ENCODE measurements around the gene ASAP2.

ASAP2 gene

DNA sequence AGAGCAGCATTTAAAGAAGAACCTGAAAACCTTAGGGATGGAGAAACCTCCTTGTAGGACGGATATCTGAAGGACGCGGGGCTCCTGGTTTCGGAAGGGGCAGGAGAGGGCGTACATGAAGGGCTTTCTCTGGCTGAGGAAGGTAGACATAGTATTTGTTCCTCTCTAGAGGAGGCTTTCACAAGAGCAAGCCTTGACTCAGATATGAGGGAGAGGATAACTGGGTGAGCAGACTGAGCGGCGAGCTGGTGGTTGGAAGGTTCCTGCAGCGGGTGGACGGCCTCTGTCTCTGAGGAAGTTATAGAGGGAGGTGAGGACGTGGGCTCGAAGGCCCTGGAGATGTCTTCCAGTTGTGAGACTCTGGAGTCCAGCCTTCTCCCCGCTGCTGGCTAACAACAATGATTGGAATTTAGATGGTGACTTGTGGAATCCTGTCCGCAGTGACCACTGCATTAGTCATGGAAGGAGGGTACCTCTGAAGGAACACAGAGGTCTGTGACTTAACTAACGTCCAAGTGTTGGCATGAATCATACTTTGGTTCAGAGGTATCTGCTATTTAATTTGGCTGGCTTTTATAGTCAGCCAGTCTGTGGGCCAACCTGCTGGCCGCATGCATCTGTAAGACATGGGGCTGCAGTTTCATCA lies 80.9 kb downstream of the ASAP2 start:
- Histone ChIP-seq H3K4me2 (no peak overlapping the region), H3K79me2 (ENCODE audit: insufficient read depth, low read depth) (no peaks in the 10 kb centered on the region), H3K27ac (no peak overlapping the region), H4K20me1 (ENCODE audit: insufficient read depth) (no peaks in the 10 kb centered on the region), H3K4me1 (ENCODE audit: low read depth, poor library complexity, severe bottlenecking) (no peaks in the 10 kb centered on the region), H2AFZ (ENCODE audit: low read depth) (no peak overlapping the region), H3K4me3 (IDR thresholded peaks at IDR 0.05; ENCODE audit: insufficient read depth, low read depth, low read length) (no peak overlapping the region), H3K9ac (no peak overlapping the region), H3K27me3 (ENCODE audit: insufficient read depth, low read depth) (no peaks in the 10 kb centered on the region), H3K36me3 (ENCODE audit: insufficient read depth) (no peaks in the 10 kb centered on the region)
- TF ChIP-seq, protein P1, sequence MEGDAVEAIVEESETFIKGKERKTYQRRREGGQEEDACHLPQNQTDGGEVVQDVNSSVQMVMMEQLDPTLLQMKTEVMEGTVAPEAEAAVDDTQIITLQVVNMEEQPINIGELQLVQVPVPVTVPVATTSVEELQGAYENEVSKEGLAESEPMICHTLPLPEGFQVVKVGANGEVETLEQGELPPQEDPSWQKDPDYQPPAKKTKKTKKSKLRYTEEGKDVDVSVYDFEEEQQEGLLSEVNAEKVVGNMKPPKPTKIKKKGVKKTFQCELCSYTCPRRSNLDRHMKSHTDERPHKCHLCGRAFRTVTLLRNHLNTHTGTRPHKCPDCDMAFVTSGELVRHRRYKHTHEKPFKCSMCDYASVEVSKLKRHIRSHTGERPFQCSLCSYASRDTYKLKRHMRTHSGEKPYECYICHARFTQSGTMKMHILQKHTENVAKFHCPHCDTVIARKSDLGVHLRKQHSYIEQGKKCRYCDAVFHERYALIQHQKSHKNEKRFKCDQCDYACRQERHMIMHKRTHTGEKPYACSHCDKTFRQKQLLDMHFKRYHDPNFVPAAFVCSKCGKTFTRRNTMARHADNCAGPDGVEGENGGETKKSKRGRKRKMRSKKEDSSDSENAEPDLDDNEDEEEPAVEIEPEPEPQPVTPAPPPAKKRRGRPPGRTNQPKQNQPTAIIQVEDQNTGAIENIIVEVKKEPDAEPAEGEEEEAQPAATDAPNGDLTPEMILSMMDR (conservative IDR thresholded peaks at IDR 0.05; ENCODE audit: low read depth, low read length), result no peak

DNA sequence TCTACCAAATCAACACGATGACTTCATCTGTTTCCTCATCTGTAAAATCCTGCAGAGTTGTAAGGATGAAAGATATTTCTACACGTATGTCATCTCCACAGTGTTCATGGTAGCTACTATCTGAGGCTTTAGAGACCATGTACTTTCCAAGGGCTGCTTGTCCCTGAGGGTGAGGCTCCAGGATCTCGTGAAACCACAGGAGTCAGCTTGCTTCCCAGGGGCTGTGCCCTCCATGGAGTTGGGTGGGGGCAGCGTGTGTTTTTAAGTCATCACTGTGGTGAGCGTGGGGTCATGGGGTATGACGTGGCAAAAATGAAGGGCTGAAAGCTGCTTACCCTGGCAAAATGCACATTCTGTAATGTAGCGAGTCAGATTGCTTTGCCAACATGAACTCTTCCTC lies 81.6 kb downstream of the ASAP2 start:
- no peak overlapping the region for H3K4me3 ChIP-seq (IDR thresholded peaks at IDR 0.05; ENCODE audit: insufficient read depth, low read depth, low read length)
- no peak overlapping the region for H2AFZ ChIP-seq (ENCODE audit: low read depth)
- no peak overlapping the region for H3K27ac ChIP-seq
- H3K79me2 ChIP-seq (ENCODE audit: insufficient read depth, low read depth), result no peaks in the 10 kb centered on the region
- no peaks in the 10 kb centered on the region for H3K36me3 ChIP-seq (ENCODE audit: insufficient read depth)
- no peaks in the 10 kb centered on the region for H4K20me1 ChIP-seq (ENCODE audit: insufficient read depth)
- no peak overlapping the region for H3K9ac ChIP-seq
- no peak overlapping the region for H3K4me2 ChIP-seq
- TF ChIP-seq, protein P1 (conservative IDR thresholded peaks at IDR 0.05; ENCODE audit: low read depth, low read length), result no peak
- no peaks in the 10 kb centered on the region for H3K27me3 ChIP-seq (ENCODE audit: insufficient read depth, low read depth)
- H3K4me1 ChIP-seq (ENCODE audit: low read depth, poor library complexity, severe bottlenecking), result peaks cover 3% of the 10 kb centered on the region

DNA sequence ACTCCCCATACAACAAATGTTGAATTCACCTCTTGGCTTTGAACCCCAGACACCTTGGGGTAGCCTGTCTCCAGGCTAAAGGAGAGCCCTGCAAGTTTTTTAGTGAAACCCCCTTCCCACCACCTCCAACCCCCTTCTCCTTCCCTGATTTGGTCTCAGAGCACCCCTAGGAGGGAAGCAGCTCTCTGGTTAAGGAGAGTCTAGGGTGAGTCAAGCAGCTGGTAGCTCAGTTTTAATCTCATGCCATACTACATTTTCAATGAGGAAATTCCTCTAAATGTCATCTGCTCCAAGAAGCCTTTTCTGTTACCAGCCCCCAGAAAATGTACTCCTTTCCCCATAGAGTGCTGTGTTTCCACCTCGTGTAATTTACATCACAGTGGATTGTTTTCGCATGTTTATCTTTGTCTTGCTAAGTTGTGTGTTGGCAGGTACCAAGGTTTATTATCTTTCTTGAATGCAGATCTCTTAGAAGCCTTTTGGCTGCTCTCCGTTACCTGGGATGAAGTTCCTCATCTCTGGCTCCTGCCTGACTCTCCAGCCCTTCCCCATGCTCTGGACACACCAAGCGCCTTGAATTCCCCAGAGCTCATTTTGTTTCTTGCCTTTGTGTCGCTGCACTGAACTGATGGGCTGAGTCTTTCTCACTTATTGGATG lies 82.2 kb downstream of the ASAP2 start:
- no peaks in the 10 kb centered on the region for H4K20me1 ChIP-seq (ENCODE audit: insufficient read depth)
- peaks cover 9% of the 10 kb centered on the region for H3K4me1 ChIP-seq (ENCODE audit: low read depth, poor library complexity, severe bottlenecking)
- TF ChIP-seq, protein P1 (conservative IDR thresholded peaks at IDR 0.05; ENCODE audit: low read depth, low read length), result no peak
- no peaks in the 10 kb centered on the region for H3K79me2 ChIP-seq (ENCODE audit: insufficient read depth, low read depth)
- H3K27ac ChIP-seq, result no peak overlapping the region
- H3K27me3 ChIP-seq (ENCODE audit: insufficient read depth, low read depth), result no peaks in the 10 kb centered on the region
- no peak overlapping the region for H2AFZ ChIP-seq (ENCODE audit: low read depth)
- no peak overlapping the region for H3K4me3 ChIP-seq (IDR thresholded peaks at IDR 0.05; ENCODE audit: insufficient read depth, low read depth, low read length)
- H3K36me3 ChIP-seq (ENCODE audit: insufficient read depth), result no peaks in the 10 kb centered on the region
- no peak overlapping the region for H3K4me2 ChIP-seq
- no peak overlapping the region for H3K9ac ChIP-seq

DNA sequence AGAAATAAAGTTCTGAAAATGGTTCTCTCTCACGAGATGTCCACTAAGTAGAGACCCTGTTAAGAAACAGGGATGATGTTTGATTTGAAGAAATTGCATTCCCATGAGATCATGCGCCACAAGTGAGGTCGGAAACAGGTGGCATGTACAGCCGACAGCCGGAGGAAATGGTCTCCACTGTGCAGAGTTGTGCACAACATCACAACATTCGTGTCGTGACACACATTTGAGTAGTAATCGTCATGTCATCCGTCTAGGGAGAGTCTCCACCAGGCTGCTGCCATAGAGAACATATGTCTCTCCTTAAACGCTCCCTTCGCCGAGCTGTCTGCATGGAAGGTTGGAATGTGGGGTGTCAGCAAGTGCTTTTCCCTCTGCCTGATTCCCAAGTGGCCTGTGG lies 84.7 kb downstream of the ASAP2 start:
- no peak overlapping the region for H3K4me3 ChIP-seq (IDR thresholded peaks at IDR 0.05; ENCODE audit: insufficient read depth, low read depth, low read length)
- no peaks in the 10 kb centered on the region for H3K36me3 ChIP-seq (ENCODE audit: insufficient read depth)
- H3K4me2 ChIP-seq, result no peak overlapping the region
- H3K79me2 ChIP-seq (ENCODE audit: insufficient read depth, low read depth), result no peaks in the 10 kb centered on the region
- H2AFZ ChIP-seq (ENCODE audit: low read depth), result no peak overlapping the region
- no peaks in the 10 kb centered on the region for H3K27me3 ChIP-seq (ENCODE audit: insufficient read depth, low read depth)
- TF ChIP-seq, protein P1 (conservative IDR thresholded peaks at IDR 0.05; ENCODE audit: low read depth, low read length), result no peak
- peaks cover 34% of the 10 kb centered on the region for H3K4me1 ChIP-seq (ENCODE audit: low read depth, poor library complexity, severe bottlenecking)
- no peaks in the 10 kb centered on the region for H4K20me1 ChIP-seq (ENCODE audit: insufficient read depth)
- no peak overlapping the region for H3K9ac ChIP-seq
- H3K27ac ChIP-seq, result no peak overlapping the region

Data from KMS-11 (cell line).